GM18498 (cell line): ENCODE results near the gene PIEZO1.
"Not testable (repeated sequence)": the region's sequence is repeated elsewhere in the genome, so short reads cannot be mapped to it uniquely, and the experiment has no call there.

Experiments used
- ATAC-seq: cut with Tn5 transposase; IDR thresholded peaks from one replicate; pipeline ENCODE4 v1.9.1; 2021; ENCODE audit warnings: mild to moderate bottlenecking, moderate library complexity; ENCODE audit not compliant: unreplicated experiment

The PIEZO1 gene

GRCh38 chr16:88783391-88784073 is 1.5 kb downstream of the PIEZO1 start:
- ATAC-seq: no peak

DNA sequence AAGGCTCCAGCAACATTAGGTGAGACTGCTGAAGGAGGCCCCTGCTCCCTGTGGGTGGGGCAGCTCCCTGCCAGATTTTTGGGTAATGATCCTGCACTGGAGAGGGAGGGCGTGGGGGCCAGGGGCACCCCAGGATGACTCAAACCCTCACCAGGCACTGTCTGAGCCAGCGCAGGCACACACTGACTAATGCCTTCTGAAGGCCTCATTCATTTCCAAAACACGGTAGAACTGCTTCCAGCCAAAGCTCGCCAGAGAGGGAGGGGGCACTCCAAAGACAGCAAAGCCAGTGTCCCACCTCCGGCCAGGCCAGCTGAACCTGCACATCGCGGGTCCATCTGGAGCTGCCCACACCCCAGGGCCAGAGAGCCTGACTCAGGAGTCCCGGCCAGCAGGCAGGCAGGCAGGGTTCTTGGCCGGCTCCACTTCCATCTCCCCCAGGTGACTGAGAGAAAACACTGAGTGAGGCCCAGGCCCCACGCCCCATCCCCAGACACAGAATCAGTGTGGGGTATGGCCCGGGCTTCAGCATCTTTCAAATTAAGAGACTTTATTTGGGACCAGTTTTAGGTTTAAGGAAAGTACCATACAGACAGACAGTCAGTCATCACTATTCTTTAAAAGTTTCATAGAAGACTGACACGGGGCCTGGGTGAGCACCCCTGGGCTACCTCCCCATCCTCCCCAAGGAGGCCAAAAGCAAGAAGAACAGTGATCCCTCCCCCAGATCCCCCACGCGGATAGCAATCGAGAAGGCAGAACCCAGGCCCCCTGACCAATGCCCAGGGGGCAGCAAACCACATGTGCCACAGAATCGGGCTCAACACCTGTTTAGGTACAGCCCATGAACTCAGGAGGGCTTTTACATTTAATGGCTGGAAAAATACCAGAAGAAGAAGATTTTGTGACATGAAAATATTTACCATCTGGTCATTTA is 2.3 kb downstream of the PIEZO1 start:
- ATAC-seq: no peak

GRCh38 chr16:88781140-88782077 is 3.6 kb downstream of the PIEZO1 start:
- no peak for ATAC-seq

DNA sequence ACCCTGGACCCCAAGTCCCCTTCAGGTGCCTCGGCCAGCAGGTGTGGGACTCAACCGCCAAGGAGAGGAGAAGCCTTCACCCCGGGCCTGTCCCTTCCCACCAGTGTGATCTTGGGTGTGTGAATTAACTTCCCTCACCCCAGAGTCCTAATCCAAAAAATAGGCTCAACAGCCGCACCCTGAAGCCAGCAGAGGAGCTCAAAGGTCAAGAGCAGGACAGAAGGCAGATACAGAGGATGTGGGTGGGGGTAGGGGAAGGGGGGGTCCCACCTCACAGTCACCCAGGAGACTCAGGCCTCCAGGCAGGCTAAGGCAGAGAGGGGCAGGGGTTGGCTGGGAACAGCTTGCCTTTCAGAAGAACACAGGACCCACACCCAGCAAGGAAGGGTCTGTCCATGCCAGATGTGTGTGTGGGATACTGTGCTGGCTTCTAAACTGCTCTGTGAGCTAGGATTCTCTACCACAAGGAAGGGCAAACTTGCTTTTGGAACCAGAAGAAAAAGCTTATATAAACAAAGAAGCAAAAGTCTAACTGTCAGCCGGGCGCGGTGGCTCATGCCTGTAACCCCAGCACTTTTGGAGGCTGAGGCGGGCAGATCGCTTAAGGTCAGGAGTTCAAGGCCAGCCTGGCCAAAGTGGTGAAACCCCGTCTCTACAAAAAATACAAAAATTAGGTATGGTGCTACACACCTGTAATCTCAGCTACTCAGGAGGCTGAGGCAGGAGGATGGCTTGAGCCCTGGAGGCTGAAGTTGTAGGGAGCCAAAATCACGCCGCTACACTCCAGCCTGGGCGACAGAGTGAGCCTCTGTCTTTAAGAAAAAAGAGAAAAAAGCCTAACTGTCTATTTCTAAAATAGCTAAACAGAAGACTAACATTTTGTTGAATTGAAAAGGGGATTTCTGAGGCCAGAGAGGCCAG is 4.6 kb downstream of the PIEZO1 start:
- no peak for ATAC-seq

- ATAC-seq: no peak
Measured at GRCh38 chr16:88779406-88780141, 5.4 kb downstream of the PIEZO1 start.

GRCh38 chr16:88778541-88779065 is 6.4 kb downstream of the PIEZO1 start:
- no peak for ATAC-seq

DNA sequence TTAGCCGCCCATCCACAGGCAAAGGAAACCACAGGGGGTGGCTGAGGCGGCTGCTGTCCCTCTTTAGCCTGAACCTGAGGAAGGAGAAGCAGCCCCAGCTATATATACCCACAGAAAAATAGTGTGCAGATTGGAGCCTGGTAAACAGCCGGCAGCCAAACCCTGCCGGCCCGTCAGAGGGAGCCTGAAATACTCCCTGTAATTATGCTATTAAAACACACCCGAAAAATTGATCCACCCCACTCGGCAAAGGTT is 6.8 kb downstream of the PIEZO1 start:
- ATAC-seq: no peak

GRCh38 chr16:88777471-88778270 is 7.3 kb downstream of the PIEZO1 start:
- ATAC-seq: no peak

DNA sequence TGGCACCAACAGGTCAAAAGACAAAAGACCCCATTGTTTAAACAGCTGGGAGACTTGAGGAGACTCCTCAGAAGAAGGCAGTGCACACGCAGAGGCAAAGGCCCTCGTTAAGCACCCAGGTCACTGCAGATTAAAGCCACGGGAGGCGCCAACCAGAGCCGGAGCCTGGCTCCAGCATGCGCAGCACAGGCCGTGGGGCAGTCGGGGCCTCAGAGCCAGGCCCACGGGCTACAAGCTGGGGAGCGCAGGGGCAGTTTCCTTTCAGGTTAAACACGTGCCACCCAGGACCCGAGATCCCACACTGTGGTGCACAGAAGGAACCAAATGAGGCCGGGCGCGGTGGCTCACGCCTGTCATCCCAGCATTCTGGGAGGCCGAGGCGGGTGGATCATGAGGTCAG is 9.2 kb downstream of the PIEZO1 start:
- no peak for ATAC-seq

GRCh38 chr16:88774544-88775393 is 10.3 kb downstream of the PIEZO1 start:
- ATAC-seq: no peak

DNA sequence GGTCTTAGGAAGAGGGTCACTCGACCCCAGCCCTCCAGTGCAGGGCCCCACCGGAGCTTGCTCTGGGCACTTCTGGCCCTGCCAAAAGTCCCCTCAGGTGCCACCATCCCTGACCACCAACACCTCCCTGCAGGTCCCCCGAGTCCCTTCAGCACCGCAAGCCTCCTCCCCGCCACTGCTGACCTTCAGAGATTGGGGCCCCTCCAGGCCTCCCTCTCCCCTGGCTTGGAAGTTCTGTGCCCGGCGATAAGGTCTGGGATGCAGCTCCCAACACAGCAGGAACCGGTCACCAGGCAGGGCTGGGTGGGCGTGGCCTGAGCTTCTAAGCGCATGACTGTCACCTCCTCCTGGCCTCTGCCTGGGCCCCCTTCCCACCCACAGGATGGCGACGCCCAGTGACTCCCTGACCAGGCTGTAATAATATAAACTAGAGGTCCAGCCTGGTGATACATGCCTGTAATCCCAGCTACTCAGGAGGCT is 11.2 kb downstream of the PIEZO1 start:
- no peak for ATAC-seq

- no peak for ATAC-seq
Measured at GRCh38 chr16:88772871-88773811, 11.9 kb downstream of the PIEZO1 start.

- not testable (repeated sequence) for ATAC-seq
Measured at GRCh38 chr16:88771781-88772180, 13.2 kb downstream of the PIEZO1 start.

DNA sequence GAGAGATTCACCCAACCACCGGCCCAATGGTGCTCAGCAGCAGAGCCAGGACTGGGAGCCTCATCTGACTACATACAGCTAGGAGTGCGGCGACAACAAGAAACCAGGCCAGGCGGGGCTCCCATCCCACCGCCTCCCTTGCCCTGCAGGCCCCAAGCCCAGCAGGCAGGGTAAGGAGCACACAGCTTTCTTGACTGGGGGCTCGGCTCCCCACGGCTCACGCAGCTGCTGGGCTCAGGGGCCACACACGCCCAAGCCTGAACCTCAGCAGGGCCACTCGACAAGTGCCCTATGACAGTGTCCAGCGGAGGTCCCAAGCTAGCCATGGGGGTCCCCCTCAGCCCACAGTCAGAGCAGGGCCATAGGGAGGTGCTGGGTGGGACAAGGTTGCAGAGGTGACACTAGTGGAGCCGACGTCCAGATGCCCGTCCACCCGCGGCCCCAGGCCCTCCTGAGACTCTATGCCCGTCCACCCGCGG is 13.7 kb downstream of the PIEZO1 start:
- ATAC-seq: no peak

DNA sequence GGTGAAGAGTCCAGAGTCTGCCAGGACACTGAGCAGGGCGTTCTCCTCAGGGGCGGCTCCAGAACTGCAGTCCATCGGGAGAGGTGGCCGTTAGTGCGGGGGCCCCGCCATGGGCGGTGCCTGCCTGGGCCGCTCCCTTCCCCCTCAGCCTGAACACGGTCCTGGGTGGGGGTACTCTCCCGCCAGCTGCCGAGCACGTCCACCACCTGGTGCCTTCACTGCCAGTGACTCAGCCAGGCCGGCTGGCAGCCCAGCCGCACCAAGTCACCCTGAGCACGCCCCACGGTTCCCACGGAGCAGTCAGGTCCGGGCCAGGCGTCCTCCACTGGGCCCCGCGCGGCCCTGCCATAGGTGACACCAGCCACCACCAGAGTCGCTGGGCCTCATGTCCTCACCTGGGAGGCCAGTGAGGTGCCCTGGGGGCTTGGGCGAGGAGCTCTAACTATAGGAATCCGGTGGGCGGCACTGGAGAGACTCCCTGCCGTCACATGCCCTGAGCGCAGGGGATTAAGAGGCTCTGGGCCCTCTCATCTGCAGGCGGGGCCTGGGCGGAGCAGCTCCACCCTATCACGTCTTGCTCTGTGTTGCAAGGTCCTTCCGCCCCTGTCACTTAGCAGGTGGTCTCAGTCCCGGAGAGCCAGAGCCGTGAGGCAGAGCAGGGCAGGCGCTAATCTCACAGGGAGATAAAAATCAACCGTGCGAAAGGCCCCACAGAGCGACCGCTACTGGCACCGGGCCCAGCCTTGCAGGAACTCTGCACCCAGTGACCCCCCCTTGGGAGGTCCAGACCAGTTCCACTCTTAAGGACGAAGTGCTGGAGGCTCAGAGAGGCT is 14.3 kb downstream of the PIEZO1 start:
- no peak for ATAC-seq
